ENCODE results near the gene SP6. TPM values are rescaled to one million over a fixed set of nuclear protein-coding genes. Genes with fewer than 3 reads are reported as not detected.
A peak's percentile ranks its signal among the peaks of the same experiment; 100 is the strongest.

The SP6 gene
- total RNA-seq, 4 donors from 2014 or later: 0.56 to 5.9 (median 0.96) TPM

- H3K4me3 ChIP-seq (replicated peaks in 1 of 3): no peak overlapping the region
- no peak for DNase-seq
- no peaks in the 10 kb centered on the region for H3K4me1 ChIP-seq
- no peak for TF ChIP-seq CTCF (IDR thresholded peaks at IDR 0.05)
- no peak for TF ChIP-seq POLR2A (IDR thresholded peaks at IDR 0.05)
- intact Hi-C loops (cut with DNase I): no loop called here
- H3K9me3 ChIP-seq: no peaks in the 10 kb centered on the region
- no peak overlapping the region for H3K27ac ChIP-seq
- H3K36me3 ChIP-seq: no peaks in the 10 kb centered on the region
- no peaks in the 10 kb centered on the region for H3K27me3 ChIP-seq
- 33 to 49% methylated on average over 3 to 5 of the region's 5 CpGs for WGBS, 2 donors
These were observed 33.4 kb upstream of the SP6 start for GRCh38 chr17:47884427-47884740.

- Histone ChIP-seq H3K27ac (no peak overlapping the region), H3K9me3 (no peaks in the 10 kb centered on the region), H3K27me3 (no peaks in the 10 kb centered on the region), H3K36me3 (no peaks in the 10 kb centered on the region), H3K4me1 (no peaks in the 10 kb centered on the region), H3K4me3 (replicated peaks in 1 of 3) (no peak overlapping the region)
- intact Hi-C loops (cut with DNase I): no loop called here
- WGBS, 2 donors: 35 to 58% methylated on average over 9 of the region's 9 CpGs
- DNase-seq: no peak
- TF ChIP-seq POLR2A (IDR thresholded peaks at IDR 0.05): no peak
- TF ChIP-seq CTCF (IDR thresholded peaks at IDR 0.05): no peak
These were observed 32.8 kb upstream of the SP6 start for GRCh38 chr17:47883589-47884426.

GRCh38 chr17:47882695-47883588 is 32.0 kb upstream of the SP6 start:
- Histone ChIP-seq H3K27ac (peak overlapping the region in 1 of 3 donors; percentile 36), H3K27me3 (no peaks in the 10 kb centered on the region), H3K4me3 (replicated peaks in 1 of 3) (no peak overlapping the region), H3K36me3 (no peaks in the 10 kb centered on the region), H3K9me3 (no peaks in the 10 kb centered on the region), H3K4me1 (no peaks in the 10 kb centered on the region)
- 81 to 88% methylated on average over 8 to 9 of the region's 9 CpGs for WGBS, 2 donors
- intact Hi-C loops (cut with DNase I): no loop called here
- TF ChIP-seq CTCF (IDR thresholded peaks at IDR 0.05) (no peak), POLR2A (IDR thresholded peaks at IDR 0.05) (no peak)
- DNase-seq: no peak

- Histone ChIP-seq H3K36me3 (no peaks in the 10 kb centered on the region), H3K4me3 (replicated peaks in 1 of 3) (no peak overlapping the region), H3K9me3 (no peaks in the 10 kb centered on the region), H3K27ac (peak overlapping the region in 1 of 3 donors; percentile 36), H3K4me1 (no peaks in the 10 kb centered on the region), H3K27me3 (no peaks in the 10 kb centered on the region)
- DNase-seq: no peak
- intact Hi-C loops (cut with DNase I): no loop called here
- WGBS, 2 donors: 51 to 73% methylated on average over 7 of the region's 7 CpGs
- TF ChIP-seq CTCF (IDR thresholded peaks at IDR 0.05) (no peak), POLR2A (IDR thresholded peaks at IDR 0.05) (no peak)
These were observed 31.3 kb upstream of the SP6 start for GRCh38 chr17:47882247-47882646.

Measured in thyroid gland (tissue), 4 donors.